GM15510 (cell line): ENCODE results near the gene PRLHR.

Source experiments
- POLR2A ChIP-seq: IDR thresholded peaks from 3 replicates; pipeline ENCODE4 v1.6.1; 2011; ENCODE audit warnings: borderline replicate concordance; ENCODE audit not compliant: insufficient read length; ENCODE audit errors: extremely low read depth

PRLHR gene

GRCh38 chr10:118596426-118597124 is 1.1 kb upstream of the PRLHR start:
- no peak for TF ChIP-seq POLR2A

- no peak for TF ChIP-seq POLR2A
Measured at GRCh38 chr10:118595064-118595420, 406 bp downstream of the PRLHR start.

- TF ChIP-seq POLR2A = no peak
Measured at GRCh38 chr10:118594392-118595063, 920 bp downstream of the PRLHR start.

- TF ChIP-seq POLR2A = no peak
Measured at GRCh38 chr10:118592675-118593330, 2.6 kb downstream of the PRLHR start.

- no peak for TF ChIP-seq POLR2A
Measured at GRCh38 chr10:118590334-118590733, 5.1 kb downstream of the PRLHR start.

GRCh38 chr10:118587881-118588651 is 7.4 kb downstream of the PRLHR start:
- no peak for TF ChIP-seq POLR2A

- no peak for TF ChIP-seq POLR2A
Measured at GRCh38 chr10:118586911-118587310, 8.5 kb downstream of the PRLHR start.

- no peak for TF ChIP-seq POLR2A
Measured at GRCh38 chr10:118585794-118586193, 9.7 kb downstream of the PRLHR start.

- TF ChIP-seq POLR2A = no peak
Measured at GRCh38 chr10:118585234-118585633, 10.2 kb downstream of the PRLHR start.

- TF ChIP-seq POLR2A = no peak
Measured at GRCh38 chr10:118584181-118584954, 11.1 kb downstream of the PRLHR start.

GRCh38 chr10:118583611-118584010 is 11.8 kb downstream of the PRLHR start:
- TF ChIP-seq POLR2A = no peak

- TF ChIP-seq POLR2A = no peak
Measured at GRCh38 chr10:118582511-118582910, 12.9 kb downstream of the PRLHR start.

GRCh38 chr10:118581340-118581739 is 14.1 kb downstream of the PRLHR start:
- no peak for TF ChIP-seq POLR2A

- no peak for TF ChIP-seq POLR2A
Measured at GRCh38 chr10:118580702-118581101, 14.7 kb downstream of the PRLHR start.
